Colonic mucosa (tissue), 4 donors: ENCODE results near the gene PMFBP1. TPM values are rescaled to one million over a fixed set of nuclear protein-coding genes. Genes with fewer than 3 reads are reported as not detected.

Experiments used
- DNase-seq: peaks from one replicate; pipeline ENCODE4 v3.0.0-alpha.2; 2020
- H3K27ac ChIP-seq: fragments of 200-600 bp; one replicate; pipeline ENCODE4 v1.8.0; 2021
- H3K27me3 ChIP-seq: fragments of 200-600 bp; one replicate; pipeline ENCODE4 v1.8.0; 2021
- H3K36me3 ChIP-seq: fragments of 200-600 bp; one replicate; pipeline ENCODE4 v1.8.0; 2021
- H3K4me1 ChIP-seq: fragments of 200-600 bp; one replicate; pipeline ENCODE4 v1.8.0; 2021; ENCODE audit warnings: mild to moderate bottlenecking
- H3K4me3 ChIP-seq: fragments of 200-600 bp; one replicate; pipeline ENCODE4 v1.8.0; 2021
- H3K9ac ChIP-seq, 2 donors: one replicate each; pipeline ENCODE4 v1.7.0; 2013; ENCODE audit warnings: control low read depth in 2 of 2, low read depth in 2 of 2, low read length in 2 of 2
- H3K9me3 ChIP-seq: fragments of 200-600 bp; one replicate; pipeline ENCODE4 v1.8.0; 2021
- intact Hi-C: fragments of 100-400 bp; cut with DNase I; formaldehyde crosslinking; loops from one replicate; pipeline ENCODE4 v1.14.1; 2022
- total RNA-seq, 2 donors: library from RNA; stranded (reverse); fragmentation: NEBNext Ultra II Directional in 1 of 2; extraction: Animal tissue kit (Norgen Biotek cat#: 25700) in 1 of 2; gene quantifications; one replicate each; pipeline ENCODE4 v1.2.1, GENCODE V29; 2021
- TF ChIP-seq, protein P1 (sequence below): fragments of 200-600 bp; IDR thresholded peaks from one replicate; pipeline ENCODE4 v1.8.0; 2022; ENCODE audit warnings: antibody characterized with exemption, mild to moderate bottlenecking
- donor health status: healthy.
- donor health status: DM: no; HTN: no; CAD: no.
- donor health status: DM: no; HTN: no; CAD: no.

Gene PMFBP1
- total RNA-seq, 2 donors from 2014 or later: 3.7 to 4.9 TPM

DNA sequence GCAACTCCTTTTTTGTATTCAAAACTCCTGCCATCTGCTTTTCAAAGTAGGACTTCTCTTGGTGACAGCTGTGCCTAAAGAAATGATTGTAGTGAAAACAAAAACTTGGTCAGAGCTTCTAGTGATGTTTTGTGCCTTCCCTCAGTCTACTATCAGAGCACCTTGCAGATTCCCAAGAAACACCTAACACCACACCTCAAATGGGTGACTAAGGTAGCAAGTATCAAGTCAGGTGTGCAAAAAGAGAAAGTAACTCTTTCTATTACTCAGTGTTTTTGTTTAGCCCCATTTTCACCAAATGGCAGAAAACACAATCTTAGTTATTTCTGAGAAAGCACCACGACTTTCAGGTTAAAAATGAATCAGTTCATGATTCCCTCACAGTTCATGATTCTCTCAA lies 2.0 kb upstream of the PMFBP1 start:
- H3K36me3 ChIP-seq: no peaks in the 10 kb centered on the region
- DNase-seq: no peak
- no peaks in the 10 kb centered on the region for H3K4me1 ChIP-seq
- H3K27ac ChIP-seq: no peak overlapping the region
- no peaks in the 10 kb centered on the region for H3K9me3 ChIP-seq
- intact Hi-C loops: no loop called here
- no peak overlapping the region for H3K9ac ChIP-seq
- H3K4me3 ChIP-seq: no peak overlapping the region
- H3K27me3 ChIP-seq: no peaks in the 10 kb centered on the region
- TF ChIP-seq, protein P1, sequence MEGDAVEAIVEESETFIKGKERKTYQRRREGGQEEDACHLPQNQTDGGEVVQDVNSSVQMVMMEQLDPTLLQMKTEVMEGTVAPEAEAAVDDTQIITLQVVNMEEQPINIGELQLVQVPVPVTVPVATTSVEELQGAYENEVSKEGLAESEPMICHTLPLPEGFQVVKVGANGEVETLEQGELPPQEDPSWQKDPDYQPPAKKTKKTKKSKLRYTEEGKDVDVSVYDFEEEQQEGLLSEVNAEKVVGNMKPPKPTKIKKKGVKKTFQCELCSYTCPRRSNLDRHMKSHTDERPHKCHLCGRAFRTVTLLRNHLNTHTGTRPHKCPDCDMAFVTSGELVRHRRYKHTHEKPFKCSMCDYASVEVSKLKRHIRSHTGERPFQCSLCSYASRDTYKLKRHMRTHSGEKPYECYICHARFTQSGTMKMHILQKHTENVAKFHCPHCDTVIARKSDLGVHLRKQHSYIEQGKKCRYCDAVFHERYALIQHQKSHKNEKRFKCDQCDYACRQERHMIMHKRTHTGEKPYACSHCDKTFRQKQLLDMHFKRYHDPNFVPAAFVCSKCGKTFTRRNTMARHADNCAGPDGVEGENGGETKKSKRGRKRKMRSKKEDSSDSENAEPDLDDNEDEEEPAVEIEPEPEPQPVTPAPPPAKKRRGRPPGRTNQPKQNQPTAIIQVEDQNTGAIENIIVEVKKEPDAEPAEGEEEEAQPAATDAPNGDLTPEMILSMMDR: no peak

DNA sequence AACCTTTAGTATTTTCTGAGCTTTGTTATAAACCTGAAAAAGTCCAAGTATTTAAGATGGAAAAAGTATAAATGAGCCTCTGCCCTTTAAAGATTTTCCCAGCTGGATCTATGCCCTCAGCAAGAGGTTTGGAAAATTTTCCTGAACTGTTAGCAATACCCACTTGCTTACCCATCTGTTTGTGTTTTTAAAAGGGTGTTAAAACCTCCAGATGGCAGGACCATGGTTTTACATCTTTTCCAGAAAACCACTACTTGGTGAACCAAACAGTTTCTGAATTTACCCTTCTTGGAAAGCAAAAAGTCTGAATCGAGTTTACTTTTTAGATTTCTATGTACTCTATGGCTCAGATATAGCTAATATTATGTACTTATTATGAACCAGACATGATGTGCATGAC lies 719 bp downstream of the PMFBP1 start:
- no peak overlapping the region for H3K4me3 ChIP-seq
- H3K36me3 ChIP-seq: no peaks in the 10 kb centered on the region
- intact Hi-C loops: no loop called here
- H3K4me1 ChIP-seq: no peaks in the 10 kb centered on the region
- no peaks in the 10 kb centered on the region for H3K9me3 ChIP-seq
- DNase-seq: no peak
- TF ChIP-seq, protein P1: no peak
- H3K27ac ChIP-seq: no peak overlapping the region
- no peak overlapping the region for H3K9ac ChIP-seq
- no peaks in the 10 kb centered on the region for H3K27me3 ChIP-seq

DNA sequence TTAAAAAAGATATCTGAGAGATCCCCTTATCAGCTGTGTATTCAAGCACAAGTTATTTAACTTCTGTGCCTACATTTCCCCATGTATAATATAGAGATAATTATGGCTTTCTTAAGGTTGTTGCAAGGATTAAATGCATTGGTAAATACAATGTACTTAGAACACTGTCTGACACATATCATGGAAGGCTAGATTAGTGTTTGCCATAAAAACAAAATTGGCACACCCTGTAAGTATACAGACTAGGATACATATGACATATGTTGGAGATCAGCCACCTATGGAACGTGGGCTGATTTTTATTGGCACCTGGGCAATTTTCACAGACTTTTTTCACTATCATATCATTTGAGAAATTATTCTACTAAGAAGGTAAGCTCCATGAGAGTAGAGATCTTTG lies 2.2 kb downstream of the PMFBP1 start:
- intact Hi-C loops: no loop called here
- TF ChIP-seq, protein P1: no peak

DNA sequence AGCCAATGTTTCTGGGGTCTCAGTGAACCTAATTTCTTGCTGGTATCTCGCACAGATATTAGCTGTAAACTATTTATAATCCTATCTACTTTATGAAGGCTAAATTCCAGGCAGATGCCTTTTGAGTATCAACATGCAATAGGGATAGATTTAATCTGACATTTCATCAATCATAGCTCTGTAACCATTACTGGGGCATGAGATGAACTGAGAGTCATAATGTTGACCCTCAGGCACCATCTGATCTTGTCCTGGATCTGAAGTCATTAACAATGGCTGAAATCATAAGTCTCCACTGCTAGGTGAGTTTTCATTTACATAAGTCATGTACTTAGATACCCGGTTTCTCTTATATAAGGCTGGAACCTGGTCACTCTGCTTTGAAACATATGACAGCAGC lies 3.6 kb downstream of the PMFBP1 start:
- intact Hi-C loops: no loop called here
- no peaks in the 10 kb centered on the region for H3K27me3 ChIP-seq
- TF ChIP-seq, protein P1: no peak

More for the DNA sequence above, 2.2 kb downstream of the PMFBP1 start:
- H3K9me3 ChIP-seq: no peaks in the 10 kb centered on the region
- no peak overlapping the region for H3K27ac ChIP-seq
- no peak overlapping the region for H3K4me3 ChIP-seq
- no peak overlapping the region for H3K9ac ChIP-seq
- no peak for DNase-seq
- H3K4me1 ChIP-seq: no peaks in the 10 kb centered on the region
- no peaks in the 10 kb centered on the region for H3K36me3 ChIP-seq
- no peaks in the 10 kb centered on the region for H3K27me3 ChIP-seq

DNA sequence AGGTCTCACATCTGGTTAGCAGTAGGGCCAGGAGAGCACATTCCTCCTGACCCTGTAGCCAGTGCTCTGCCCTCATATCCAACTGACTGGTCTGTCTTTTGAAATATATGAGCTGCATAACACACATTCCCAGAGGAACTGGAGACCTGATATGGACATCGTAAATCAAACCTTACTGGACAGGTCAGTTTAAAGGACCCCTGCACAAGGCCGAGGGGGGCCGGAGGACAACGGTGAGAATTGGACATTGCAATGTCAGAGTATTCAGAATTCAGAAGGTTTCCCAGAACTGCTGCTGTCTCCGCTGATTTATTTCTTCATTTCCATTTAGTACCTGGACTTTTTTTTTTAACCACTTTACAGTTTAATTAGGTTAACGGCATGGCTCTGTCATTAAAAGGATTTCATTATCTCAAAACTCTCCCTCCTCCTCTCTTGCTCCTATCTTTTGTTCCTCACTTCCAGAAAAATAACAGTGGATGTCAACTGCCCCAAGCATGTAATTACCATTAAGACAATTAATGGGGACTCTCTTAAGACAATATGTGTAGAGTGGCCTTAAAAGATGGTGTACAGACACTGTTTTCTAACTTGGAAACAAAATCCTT lies 4.9 kb downstream of the PMFBP1 start:
- no peak for DNase-seq
- H3K4me1 ChIP-seq: no peaks in the 10 kb centered on the region
- intact Hi-C loops: no loop called here
- no peaks in the 10 kb centered on the region for H3K36me3 ChIP-seq
- no peak overlapping the region for H3K27ac ChIP-seq
- no peak overlapping the region for H3K4me3 ChIP-seq
- no peaks in the 10 kb centered on the region for H3K9me3 ChIP-seq
- no peak overlapping the region for H3K9ac ChIP-seq
- TF ChIP-seq, protein P1: no peak
- H3K27me3 ChIP-seq: no peaks in the 10 kb centered on the region

More for the DNA sequence above, 3.6 kb downstream of the PMFBP1 start:
- no peak overlapping the region for H3K9ac ChIP-seq
- H3K4me1 ChIP-seq: no peaks in the 10 kb centered on the region
- no peak overlapping the region for H3K27ac ChIP-seq
- no peaks in the 10 kb centered on the region for H3K36me3 ChIP-seq
- H3K4me3 ChIP-seq: no peak overlapping the region
- no peak for DNase-seq
- H3K9me3 ChIP-seq: no peaks in the 10 kb centered on the region
